GM12874 (cell line): Measurements from ENCODE around the gene IQCE.

Experiments
- CTCF ChIP-seq: IDR thresholded peaks from 2 replicates; pipeline ENCODE4 v1.5.1; 2011; ENCODE audit warnings: low read depth, mild to moderate bottlenecking, control low read depth, low read length, moderate library complexity; ENCODE audit not compliant: insufficient read depth

Gene IQCE

GRCh38 chr7:2657208-2657607 lies 98.4 kb downstream of the IQCE start:
- TF ChIP-seq CTCF: no peak

- no peak for TF ChIP-seq CTCF
These were observed 99.3 kb downstream of the IQCE start for GRCh38 chr7:2657920-2658671.

GRCh38 chr7:2658941-2659340 lies 100.2 kb downstream of the IQCE start:
- TF ChIP-seq CTCF: no peak

- TF ChIP-seq CTCF: no peak
These were observed 101.0 kb downstream of the IQCE start for GRCh38 chr7:2659556-2660358.

- TF ChIP-seq CTCF: peak; percentile 46
These were observed 101.7 kb downstream of the IQCE start for GRCh38 chr7:2660359-2661095.

- TF ChIP-seq CTCF: no peak
These were observed 102.3 kb downstream of the IQCE start for GRCh38 chr7:2661096-2661449.

- no peak for TF ChIP-seq CTCF
These were observed 103.0 kb downstream of the IQCE start for GRCh38 chr7:2661602-2662272.
